ENCODE results near the gene DUSP28.
A peak's percentile ranks its signal among the peaks of the same experiment; 100 is the strongest.

The DUSP28 gene

DNA sequence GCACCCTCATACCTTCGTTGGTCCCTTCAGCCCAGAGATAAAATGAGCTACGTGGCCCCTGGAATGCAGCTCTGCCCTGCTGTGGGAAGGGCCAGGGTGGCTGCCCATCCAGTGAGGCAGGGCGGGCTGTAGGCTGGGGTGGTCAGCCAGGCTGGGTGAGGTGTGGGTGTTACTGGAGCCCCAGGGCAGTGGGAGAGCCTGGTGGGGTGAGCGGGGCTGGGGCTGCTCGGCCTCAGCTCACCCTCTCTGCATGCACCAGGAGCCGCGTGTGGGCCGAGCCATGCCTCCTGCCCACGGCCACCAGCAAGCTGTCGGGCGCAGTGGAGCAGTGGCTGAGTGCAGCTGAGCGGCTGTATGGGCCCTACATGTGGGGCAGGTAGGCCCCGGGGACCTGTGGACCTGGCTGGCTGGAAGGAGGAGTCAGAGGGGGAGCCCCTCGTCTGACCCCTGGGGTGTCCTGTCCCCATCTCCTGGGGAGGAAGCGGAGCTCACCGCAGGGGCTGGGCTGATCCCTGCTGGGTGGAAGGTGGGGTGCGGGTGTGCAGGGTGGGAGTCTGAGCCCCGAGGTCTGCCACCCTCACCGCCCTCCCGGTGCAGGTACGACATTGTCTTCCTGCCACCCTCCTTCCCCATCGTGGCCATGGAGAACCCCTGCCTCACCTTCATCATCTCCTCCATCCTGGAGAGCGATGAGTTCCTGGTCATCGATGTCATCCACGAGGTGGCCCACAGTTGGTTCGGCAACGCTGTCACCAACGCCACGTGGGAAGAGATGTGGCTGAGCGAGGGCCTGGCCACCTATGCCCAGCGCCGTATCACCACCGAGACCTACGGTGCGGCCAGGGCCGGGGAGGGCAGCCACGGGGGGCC is 13.6 kb downstream of the DUSP28 start:
- no peak for DNase-seq

DNA sequence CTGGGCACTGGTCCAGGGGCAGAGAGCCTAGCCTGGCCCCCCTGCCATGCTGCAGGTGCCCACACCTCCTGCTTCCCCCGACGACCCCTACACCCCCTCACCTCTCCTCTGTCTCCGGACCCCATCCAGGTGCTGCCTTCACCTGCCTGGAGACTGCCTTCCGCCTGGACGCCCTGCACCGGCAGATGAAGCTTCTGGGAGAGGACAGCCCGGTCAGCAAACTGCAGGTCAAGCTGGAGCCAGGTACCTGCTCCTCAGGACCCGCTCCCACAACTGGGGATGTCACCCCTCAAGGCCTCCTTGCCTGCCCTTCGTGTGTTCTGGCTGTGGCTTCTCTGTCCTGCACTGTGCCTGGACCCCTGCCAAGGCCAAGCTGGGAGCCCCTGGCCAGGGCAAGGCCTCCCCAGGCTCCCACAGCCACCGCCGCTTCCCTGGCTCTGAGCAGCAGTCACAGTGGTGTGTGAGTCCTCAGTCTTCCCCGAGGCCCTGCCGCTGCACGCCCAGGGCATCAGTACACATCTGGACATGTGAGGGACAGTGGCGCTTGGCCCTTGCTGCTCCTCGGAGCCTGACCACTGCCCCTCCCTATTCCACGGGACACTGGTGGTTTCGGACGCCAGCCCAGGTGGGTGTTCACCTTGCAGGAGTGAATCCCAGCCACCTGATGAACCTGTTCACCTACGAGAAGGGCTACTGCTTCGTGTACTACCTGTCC is 14.4 kb downstream of the DUSP28 start:
- DNase-seq, result no peak

DNA sequence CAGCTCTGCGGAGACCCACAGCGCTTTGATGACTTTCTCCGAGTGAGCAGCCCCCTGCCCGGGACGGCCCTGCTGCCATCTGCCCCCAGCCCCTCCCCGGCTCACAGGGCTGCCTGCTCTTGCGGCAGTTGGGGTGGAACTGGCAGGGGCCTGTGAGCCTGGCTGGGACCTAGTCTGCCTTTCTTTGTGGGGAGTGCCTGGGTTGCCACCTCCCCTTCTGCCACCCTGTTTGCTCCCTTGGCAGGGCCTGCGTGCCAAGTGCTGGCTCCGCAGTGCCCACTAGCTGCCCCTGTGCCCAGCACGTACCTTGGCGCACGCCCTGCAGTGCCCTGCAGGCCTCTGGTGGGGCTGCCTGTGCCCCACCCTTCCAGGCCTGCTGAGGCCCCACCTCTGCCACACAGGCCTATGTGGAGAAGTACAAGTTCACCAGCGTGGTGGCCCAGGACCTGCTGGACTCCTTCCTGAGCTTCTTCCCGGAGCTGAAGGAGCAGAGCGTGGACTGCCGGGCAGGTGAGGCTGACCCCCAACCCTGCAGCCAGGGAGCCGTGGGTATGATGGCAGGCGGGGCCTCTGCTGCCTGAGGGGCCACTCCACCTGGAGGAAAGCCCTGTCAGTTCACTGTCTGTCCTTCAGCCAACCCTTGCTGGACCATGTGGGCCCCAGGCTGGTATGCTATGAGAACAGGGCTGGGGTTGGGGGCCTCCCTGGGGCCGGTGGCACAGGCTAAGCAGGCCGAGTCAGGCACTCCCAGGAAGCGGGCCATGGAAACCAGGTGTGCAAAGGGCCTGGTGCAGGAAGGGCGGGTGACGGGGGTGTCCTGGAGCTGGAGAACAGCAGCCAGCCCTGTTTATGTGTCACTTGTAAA is 15.2 kb downstream of the DUSP28 start:
- DNase-seq, result no peak

DNA sequence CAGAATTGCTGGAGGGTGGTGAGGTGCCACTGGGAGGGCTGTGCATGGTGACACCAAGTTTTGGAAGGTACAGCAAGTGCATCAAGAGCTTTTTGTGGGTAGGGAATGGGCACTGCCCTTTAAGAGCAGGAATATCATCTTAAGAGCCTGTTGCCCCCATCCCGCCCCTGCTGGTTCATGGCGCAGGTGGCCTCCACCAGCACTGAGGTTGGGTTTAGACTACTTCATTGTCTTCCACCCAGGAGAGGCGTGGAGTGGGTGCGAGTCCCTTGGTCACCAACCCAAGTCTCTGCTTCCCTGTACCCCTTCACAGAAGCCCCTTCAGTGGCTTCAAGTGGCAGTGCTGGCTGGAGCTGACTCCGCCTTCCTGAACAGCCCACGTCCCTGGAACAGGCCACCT is 15.9 kb downstream of the DUSP28 start:
- no peak for DNase-seq

DNA sequence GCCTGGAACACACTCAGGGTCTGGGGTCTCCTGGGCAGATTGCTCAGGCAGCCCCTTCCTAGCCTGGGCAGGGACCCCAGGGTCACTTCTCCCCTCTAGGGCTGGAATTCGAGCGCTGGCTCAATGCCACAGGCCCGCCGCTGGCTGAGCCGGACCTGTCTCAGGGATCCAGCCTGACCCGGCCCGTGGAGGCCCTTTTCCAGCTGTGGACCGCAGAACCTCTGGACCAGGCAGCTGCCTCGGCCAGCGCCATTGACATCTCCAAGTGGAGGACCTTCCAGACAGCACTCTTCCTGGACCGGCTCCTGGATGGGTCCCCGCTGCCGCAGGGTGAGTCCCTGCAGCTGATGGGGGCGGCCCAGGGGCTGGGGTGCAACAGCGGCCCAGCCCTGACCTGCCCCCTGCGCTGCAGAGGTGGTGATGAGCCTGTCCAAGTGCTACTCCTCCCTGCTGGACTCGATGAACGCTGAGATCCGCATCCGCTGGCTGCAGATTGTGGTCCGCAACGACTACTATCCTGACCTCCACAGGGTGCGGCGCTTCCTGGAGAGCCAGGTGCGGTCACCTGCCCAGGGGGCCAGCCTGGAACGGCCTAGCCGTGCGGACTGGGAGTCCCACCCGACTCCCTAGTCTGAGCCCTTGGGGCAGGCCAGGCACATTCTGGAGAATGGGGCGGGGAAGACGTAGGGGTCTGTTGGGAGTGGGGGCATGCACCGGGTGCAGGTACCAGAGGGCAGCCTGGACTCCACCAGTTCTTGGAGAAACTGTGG is 16.5 kb downstream of the DUSP28 start:
- no peak for DNase-seq

DNA sequence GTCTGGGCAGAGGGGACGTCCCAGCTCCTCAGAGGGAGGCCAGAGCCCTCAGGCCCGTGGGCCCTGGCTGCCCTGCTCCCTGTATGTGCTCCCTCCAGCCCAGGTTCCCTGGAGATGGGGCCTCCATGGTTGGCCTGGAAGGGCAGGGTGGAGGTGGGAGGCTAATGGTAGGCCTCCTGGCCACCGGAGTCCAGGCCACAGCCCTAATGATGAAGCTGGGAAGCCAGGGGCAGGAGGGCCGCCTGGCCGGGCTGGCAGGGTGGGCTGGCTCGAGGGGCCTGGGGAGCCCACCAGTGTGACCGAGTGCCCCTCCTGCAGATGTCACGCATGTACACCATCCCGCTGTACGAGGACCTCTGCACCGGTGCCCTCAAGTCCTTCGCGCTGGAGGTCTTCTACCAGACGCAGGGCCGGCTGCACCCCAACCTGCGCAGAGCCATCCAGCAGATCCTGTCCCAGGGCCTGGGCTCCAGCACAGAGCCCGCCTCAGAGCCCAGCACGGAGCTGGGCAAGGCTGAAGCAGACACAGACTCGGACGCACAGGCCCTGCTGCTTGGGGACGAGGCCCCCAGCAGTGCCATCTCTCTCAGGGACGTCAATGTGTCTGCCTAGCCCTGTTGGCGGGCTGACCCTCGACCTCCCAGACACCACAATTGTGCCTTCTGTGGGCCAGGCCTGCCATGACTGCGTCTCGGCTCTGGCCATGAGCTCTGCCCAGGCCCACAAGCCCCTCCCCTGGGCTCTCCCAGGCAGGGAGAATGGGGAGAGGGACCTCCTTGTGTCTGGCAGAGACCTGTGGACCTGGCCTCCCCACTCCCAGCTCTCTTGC is 17.3 kb downstream of the DUSP28 start:
- DNase-seq, result no peak

DNA sequence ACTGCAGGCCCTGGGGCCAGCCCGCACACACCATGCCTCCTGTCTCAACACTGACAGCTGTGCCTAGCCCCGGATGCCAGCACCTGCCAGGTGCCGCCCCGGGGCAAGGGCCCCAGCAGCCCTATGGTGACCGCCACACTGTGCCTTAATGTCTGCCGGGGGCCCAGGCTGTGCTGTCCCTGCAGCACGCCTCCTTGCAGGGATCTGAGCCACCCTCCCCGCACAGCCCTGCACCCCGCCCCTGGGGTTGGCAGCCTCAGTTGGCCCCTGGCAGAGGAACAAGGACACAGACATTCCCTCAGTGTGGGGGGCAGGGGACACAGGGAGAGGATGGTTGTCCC is 17.9 kb downstream of the DUSP28 start:
- no peak for DNase-seq

DNA sequence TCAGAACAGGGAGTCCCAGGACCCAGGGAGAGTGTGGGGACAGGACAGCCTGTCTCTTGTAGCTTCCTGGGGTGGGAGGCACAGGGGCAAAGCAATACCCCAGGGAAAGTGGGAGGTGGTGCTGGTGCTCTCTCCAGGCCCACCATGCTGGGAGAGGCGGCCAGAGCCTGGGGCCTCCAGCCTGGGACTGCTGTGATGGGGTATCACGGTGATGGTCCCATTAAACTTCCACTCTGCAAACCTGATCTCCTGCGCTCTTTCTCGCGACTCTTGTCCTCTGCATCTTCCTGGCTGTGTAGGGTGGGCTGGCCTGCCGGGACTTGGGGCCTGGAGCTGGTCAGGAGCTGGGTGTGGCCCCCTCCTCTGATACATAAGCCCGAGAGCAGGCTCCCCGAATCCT is 18.3 kb downstream of the DUSP28 start:
- DNase-seq, result no peak

DNA sequence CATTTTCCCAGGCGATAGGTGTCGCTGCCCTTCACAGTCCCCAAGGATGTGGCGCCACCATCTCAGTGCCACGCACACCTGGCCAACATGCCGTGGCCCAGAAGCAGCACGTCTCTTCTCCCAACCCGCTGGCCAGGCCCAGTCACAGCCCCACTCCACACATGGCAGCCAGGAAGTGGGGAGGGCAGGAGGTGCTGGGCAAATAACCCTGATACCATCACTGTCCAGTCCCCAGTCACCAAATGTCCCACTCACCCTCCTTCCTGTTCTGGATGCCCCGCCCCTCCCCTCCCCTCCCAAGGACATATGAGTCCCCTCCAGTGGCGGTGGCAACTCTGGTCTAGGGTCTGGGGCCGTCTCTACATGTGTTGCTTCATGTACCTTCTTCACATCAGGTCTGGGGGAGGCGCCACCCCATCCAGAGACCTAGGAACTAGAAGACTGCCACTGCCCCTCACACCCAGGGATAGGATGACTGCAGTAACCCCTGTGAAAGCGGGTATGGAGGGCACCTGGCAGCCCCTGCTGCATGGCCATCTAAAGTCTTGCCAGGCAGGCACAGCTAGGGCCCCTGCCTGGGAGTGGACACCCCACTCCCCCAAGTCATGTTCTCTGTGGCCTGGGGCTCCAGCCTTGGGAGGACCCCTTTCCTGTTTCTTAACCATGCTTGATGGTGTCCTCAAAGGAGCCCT is 19.1 kb downstream of the DUSP28 start:
- no peak for DNase-seq

DNA sequence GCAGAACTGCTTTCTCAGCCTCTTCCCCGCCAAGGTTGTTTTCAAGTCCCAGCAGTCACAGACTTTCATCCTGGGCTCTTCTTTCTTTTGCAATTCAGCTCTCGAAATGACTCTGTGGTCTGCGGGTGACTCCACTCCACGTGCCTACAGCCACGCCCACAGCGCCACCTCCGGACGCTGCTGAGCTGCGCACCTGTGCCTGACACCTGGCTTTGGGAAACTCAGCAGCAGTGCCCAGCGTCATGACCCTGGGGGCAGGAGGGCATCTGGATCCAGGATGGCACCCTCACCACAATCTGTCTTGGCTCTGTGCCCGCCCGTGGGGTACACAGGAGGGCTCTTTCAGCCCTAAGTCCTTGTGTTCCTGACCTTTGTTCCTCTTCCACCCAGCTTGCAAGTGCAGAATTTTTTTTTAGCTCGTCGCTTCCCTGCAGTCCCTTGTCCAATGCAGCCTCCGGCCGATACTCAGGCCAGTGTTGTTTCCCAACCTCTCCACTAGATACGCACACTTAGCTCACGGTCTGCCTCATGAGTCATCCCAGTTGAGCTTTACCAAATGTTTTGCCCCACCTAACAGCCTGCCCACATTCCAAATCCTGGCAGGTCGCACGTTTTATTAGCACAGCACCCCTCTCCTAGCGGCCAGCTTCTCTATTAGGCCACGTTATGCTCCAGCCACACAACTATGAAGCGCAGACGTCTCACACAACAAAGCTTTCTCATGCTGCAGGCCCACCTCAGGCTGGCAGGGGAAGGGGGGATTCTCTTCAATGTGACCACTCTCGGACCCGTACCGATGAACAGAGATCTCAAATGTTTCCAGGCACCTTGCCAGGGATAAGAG is 19.8 kb downstream of the DUSP28 start:
- peak in 2 of 4 experiments; percentile 52 to 63 for DNase-seq

DNA sequence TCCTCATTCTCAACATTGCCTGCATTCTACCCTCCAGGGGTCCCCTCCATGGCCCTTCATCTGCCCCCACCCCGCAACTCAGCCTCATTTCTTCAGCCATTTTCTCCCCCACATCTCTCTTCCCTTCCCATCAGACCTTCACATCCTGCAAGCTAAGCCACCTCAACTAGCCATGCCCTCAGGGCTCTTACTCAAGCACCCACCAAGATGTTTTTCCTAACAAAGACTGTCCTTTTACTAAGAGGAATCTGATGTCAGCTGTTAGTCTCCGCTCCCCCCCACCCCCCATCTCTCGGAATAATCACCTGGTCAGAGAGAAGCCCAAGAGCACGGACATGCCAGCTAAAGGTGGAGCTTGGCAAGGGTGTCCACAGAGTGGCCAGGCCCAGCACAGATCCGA is 21.7 kb downstream of the DUSP28 start:
- DNase-seq, result no peak

DNA sequence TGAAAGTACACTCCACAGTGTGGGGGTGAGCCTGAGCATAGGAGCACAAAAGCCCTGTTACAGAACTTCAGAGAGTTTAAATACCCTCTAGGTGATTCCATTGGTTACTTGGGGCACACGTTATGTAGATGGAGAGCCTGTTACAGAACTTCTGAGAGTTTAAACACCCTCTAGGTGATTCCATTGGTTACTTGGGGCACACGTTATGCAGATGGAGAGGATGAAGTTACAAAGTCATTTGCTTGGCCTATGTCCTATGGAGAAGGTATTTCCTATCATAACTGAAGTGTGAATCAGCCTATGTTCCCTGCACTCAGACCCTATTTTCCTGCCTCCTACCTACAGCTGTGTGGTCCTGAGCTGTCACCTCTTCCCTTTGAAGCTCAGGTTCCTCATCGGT is 22.6 kb downstream of the DUSP28 start:
- no peak for DNase-seq

DNA sequence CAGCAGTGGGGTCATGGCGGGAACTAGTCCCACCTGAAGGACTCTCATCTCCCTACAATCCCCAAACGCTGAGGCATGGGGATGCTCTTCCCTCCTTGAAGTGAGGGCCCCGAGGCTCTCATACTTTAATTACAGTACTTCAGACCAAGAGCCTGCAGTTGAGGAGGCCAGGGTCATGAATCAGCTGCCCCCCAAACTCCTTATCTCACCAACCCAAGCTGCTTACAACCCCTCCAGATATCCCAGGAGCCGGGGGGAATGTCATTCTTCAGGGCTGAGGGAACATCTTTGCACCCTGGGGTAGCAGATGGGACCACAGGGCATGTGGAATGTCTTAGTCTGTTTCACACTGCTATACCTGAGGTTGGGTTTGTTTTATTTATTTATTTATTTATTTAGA is 23.6 kb downstream of the DUSP28 start:
- no peak for DNase-seq

DNA sequence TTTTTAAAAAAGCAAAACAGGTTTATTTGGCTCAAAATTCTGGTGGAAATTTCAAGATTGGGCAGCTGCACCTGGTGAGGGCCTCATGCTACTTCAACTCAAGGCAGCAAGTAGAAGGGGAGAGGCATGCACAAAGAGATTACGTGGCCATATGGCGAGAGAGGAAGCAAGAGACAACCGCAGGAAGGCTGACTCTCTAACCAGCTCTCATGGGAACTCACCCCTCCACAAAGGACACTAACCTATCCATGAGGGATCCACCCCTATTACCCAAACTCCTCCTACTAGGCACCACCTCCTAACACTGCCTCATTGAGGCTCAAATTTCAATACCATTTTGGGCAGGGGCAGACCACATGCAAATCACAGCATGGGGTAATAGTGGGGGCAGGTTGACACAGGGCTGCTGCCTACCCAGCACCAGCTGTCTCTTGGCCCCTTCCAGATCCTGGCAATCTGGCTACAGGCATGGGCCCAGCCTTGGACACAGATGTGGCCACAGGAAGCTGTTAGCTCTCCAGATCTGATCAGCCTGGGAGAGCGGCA is 24.4 kb downstream of the DUSP28 start:
- DNase-seq, result no peak

DNA sequence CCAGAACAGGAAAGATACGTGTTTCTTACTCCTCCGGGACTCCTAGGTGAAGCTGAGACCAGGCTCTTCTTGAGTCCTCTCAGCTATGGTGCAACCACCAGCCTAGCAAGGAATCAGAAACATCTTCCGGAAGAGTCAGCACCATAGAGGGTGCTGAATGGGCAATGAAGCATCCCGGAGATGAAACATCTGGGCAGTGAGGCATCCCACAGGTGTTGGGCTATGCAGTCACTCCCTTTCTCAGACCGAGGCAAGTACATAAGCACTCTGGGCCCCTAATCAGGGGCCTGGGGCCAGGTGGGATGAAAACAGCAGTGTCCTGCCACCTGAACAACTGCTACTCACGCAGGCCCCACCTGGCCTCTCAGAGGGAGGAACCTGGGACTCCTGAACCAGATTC is 24.9 kb downstream of the DUSP28 start:
- DNase-seq, result no peak

DNA sequence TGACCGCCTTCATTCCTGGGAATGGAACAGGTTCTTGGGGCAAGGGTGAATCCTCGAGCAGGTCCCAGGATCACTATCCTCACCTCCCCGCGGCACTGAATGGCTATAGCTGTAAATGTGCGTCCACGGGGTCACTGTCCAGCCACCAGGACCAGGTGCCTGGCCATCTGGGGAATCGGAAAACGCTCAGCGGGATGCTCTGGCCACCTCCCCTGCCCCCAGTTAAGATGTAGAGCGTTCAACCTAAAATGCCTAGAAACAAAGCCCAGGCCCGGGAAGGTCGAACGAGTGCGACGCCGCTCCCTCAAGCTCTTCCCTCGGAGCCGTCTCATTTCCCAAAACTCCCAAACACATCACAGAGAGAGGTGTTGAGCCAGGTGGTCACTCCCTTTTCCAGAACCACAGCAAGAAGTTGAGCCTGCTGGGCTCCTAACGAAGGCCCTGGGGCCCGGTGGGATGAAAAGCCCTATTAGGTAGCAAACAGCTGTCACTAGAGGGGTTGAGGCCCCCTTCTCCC is 25.6 kb downstream of the DUSP28 start:
- no peak for DNase-seq

DNA sequence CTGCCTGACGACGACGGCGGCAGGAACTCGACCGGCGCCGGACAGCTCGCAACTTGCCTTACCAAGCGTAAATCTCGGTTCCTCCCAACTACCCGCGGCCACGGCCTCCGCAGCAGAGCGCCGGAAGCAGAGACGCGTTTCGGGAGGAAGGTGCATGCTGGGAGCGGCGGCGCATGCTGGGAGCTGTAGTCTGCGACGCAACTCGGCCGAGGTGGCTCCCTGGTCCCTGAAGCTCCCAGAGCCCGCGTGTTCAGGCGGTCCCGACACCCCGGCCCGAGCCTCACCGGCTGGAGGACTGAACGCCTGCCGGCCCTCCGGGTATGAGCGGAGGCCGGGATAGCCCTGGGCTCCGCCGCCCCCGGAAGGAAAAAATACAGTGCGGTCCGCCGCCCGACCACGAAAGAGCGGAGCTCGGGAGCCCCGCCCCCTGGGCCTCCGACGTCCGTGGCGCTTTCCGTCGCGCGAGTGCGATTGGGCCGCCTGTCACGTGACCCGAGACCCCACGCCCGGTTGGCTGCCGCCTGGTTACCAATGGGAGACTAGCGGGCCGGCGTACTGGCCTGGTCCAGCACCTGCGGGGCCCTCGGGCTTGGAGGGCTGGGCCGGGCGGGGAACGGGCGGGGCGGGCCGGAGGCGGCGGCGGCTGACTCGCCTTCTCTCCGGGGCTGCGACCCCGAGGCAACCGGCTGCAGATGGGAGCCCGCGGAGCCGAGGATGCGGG is 26.2 kb downstream of the DUSP28 start, which contains the start of gene CAPN10:
CAPN10 (plus strand) TSS at position 537 of the 721 bp plus-strand sequence; CDS start at position 715, 178 bp downstream.
- peak; percentile 90 to 95 (median 90) for DNase-seq

DNA sequence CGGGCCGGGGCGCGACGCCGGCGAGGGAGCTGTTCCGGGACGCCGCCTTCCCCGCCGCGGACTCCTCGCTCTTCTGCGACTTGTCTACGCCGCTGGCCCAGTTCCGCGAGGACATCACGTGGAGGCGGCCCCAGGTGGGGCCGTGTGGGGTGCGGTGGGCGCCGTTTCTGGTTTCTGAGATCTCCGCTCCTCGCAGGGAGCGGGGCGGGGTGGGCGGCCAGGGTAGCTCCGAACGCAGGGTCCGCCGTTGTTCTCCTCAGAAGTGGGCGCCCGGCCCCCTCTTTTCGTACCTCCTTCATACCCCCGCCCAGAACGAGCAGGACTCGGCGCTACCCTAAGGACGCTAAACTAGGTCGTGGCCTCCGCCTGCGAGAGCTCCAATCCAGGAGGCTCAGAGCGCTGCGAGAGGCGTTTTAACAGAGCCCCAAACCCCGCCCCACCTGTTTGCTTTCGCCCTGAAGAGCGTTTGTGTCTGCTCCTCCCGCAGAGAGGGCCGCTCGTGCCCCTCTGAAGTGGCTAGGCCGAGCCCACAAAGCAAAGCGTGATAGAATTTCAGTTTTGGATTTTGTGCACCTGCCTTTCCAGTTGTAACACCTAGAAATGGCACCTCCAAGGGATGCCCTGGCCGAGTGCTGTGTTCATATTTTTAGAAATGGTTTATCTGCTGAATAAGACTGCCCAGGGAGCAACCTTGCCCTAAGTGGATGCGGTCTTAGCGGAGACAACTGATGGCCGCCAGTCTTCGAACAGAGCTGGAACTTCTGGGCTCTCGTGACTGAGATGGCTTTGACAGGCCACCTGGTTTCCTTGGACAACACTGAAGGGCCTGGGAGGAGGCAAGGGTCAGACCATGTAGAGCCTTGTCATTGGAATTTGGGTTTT is 27.0 kb downstream of the DUSP28 start:
- DNase-seq, result peak in 2 of 4 experiments; percentile 31 to 49
